K562 (cell line): ENCODE results near the gene C3orf80. TPM values are rescaled to one million over a fixed set of nuclear protein-coding genes. Genes with fewer than 3 reads are reported as not detected.

Source experiments
- ATAC-seq: fragments of 200-7000 bp; cut with Tn5 transposase; 3 replicates; pipeline ENCODE4 v1.9.1; 2020; ENCODE audit warnings: moderate library complexity
- BruUV-seq: library from RNA; stranded (reverse); fragments of 400-500 nt; replicated peaks from 2 replicates; lab custom pipeline; 2021; lab: Mats Ljungman, UMichigan
- CTCF ChIA-PET: fragments of 300-600 bp; formaldehyde crosslinking; extraction: SDS; loops from one replicate; lab custom pipeline; 2021; ENCODE audit warnings: low intra/inter-chr PET ratio; lab: Yijun Ruan, JAX
- POLR2A ChIA-PET: fragments of 300-600, 350-650 bp; sonication (Branson Sonifier 250); formaldehyde crosslinking; extraction: SDS; loops from one replicate; lab custom pipeline; 2021; ENCODE audit warnings: antibody characterized with exemption, inconsistent platforms; lab: Yijun Ruan, JAX
- DNase-seq, 4 experiments: peaks; one replicate each; pipeline versions ENCODE4 v3.0.0 to v3.0.0-alpha.2; 2011 to 2018; ENCODE audit warnings: low spot score in 3 of 4, mixed read lengths in 3 of 4; ENCODE audit errors: extremely low read depth in 1 of 4
- FAIRE-seq: peaks from 2 replicates; lab custom pipeline; 2011; peaks lifted over from hg19 to GRCh38; lab: Jason Lieb, UNC
- H2AFZ ChIP-seq: 2 replicates; pipeline ENCODE4 v1.6.0; 2011; ENCODE audit warnings: low read depth, low read length, control low read depth, inconsistent platforms
- H3K27ac ChIP-seq: fragments of 200-600 bp; 3 replicates; pipeline ENCODE4 v1.8.0; 2011; ENCODE audit warnings: low read depth, mild to moderate bottlenecking, control low read depth, inconsistent platforms, low read length, moderate library complexity, mixed read lengths; ENCODE audit errors: extremely low read depth
- H3K27me3 ChIP-seq, 2 experiments: fragments of 300-600 bp in 1 of 2; 2 replicates in 1 of 2; 3 replicates in 1 of 2; pipeline versions ENCODE4 v1.6.0 to v1.8.0; 2011; ENCODE audit warnings: inconsistent platforms in 2 of 2, low read length in 2 of 2, mild to moderate bottlenecking in 1 of 2, mixed read lengths in 1 of 2, moderate library complexity in 1 of 2; ENCODE audit not compliant: control insufficient read depth in 2 of 2, insufficient read depth in 2 of 2
- H3K36me3 ChIP-seq: fragments of 300-600 bp; 3 replicates; pipeline ENCODE4 v1.8.0; 2011; ENCODE audit warnings: mild to moderate bottlenecking, low read length, inconsistent platforms; ENCODE audit not compliant: control insufficient read depth, insufficient read depth
- H3K4me1 ChIP-seq, 2 experiments: fragments of 200-600 bp in 1 of 2; replicated peaks in 1 of 2; 2 replicates in 1 of 2; 3 replicates in 1 of 2; pipeline versions ENCODE4 v1.5.1 to v1.8.0; 2011; ENCODE audit warnings: inconsistent platforms in 2 of 2, low read length in 2 of 2, mild to moderate bottlenecking in 1 of 2, mixed read lengths in 1 of 2, moderate library complexity in 1 of 2; ENCODE audit not compliant: control insufficient read depth in 2 of 2, insufficient read depth in 2 of 2
- H3K4me2 ChIP-seq: 2 replicates; pipeline ENCODE4 v1.6.1; 2011; ENCODE audit warnings: low read length, control low read depth, inconsistent platforms, mixed read lengths; ENCODE audit not compliant: insufficient read depth
- H3K4me3 ChIP-seq: fragments of 200-600 bp; sonication (generic), shearing (Covaris generic); 2 replicates; pipeline ENCODE4 v1.5.1; 2016; ENCODE audit warnings: control low read depth, inconsistent platforms
- H3K79me2 ChIP-seq: fragments of 200-600 bp; 3 replicates; pipeline ENCODE4 v1.8.0; 2011; ENCODE audit warnings: low read length, inconsistent platforms; ENCODE audit not compliant: control insufficient read depth, insufficient read depth
- H3K9ac ChIP-seq, 2 experiments: 2 replicates each; pipeline versions ENCODE4 v1.6.0 to v1.6.1; 2011; ENCODE audit warnings: low read depth in 2 of 2, low read length in 2 of 2, control low read depth in 1 of 2, inconsistent platforms in 1 of 2, mild to moderate bottlenecking in 1 of 2, mixed read lengths in 1 of 2; ENCODE audit not compliant: insufficient read depth in 1 of 2
- H3K9me1 ChIP-seq: one replicate; pipeline ENCODE4 v1.6.0; 2011; ENCODE audit warnings: inconsistent platforms, mild to moderate bottlenecking, low read length, moderate library complexity; ENCODE audit not compliant: control insufficient read depth, insufficient read depth
- H3K9me3 ChIP-seq: replicated peaks from 2 replicates; pipeline ENCODE4 v1.5.1; 2011; ENCODE audit warnings: low read depth, low read length, inconsistent platforms; ENCODE audit not compliant: control insufficient read depth, insufficient read depth
- H4K20me1 ChIP-seq: replicated peaks from 2 replicates; pipeline ENCODE4 v1.6.1; 2011; ENCODE audit warnings: low read length, inconsistent platforms, mixed read lengths; ENCODE audit not compliant: control insufficient read depth, insufficient read depth
- FUS ChIP-seq: fragments of 200-400 bp; formaldehyde crosslinking; optimal IDR thresholded peaks from 2 replicates; pipeline ENCODE3; 2017; ENCODE audit warnings: low read depth, low read length
- ZC3H4 ChIP-seq: sonication (generic); formaldehyde crosslinking; IDR thresholded peaks from 2 replicates; pipeline ENCODE4 v1.9.0; 2021; ENCODE audit warnings: missing genetic modification reagents, borderline replicate concordance
- WGBS: fragments of 100-300 bp; shearing (Covaris generic); methylation state at CpG from one replicate; pipeline ENCODE4 v1.1.6; 2016; ENCODE audit warnings: low coverage, mixed read lengths; ENCODE audit not compliant: insufficient coverage; ENCODE audit errors: missing lambda C conversion rate; 5-methylcytosine and 5-hydroxymethylcytosine counted together
- in situ Hi-C: fragments of 300-500 bp; cut with MboI; formaldehyde crosslinking; loops from 4 replicates; pipeline ENCODE4 v1.15.0; 2018; ENCODE audit warnings: inconsistent platforms, mixed read lengths
- intact Hi-C: fragments of 100-400 bp; cut with micrococcal nuclease; formaldehyde crosslinking; loops from 2 replicates; pipeline ENCODE4 v1.14.2; 2022
- polyA plus RNA-seq, 8 experiments: library from polyadenylated mRNA; depleted of rRNA in 4 of 8; stranded (reverse) in 5 of 8; unstranded in 3 of 8; fragments of >200 nt; fragmentation: Nextera tagmentation in 2 of 8; fragmentation: Illumina TruSeq in 1 of 8; extraction: Ambion mirVana in 2 of 8; extraction: Trizol in 1 of 8; gene quantifications; 2 replicates each; pipeline versions ENCODE4 v1.2.1 to v1.2.3, GENCODE V29; 2011 to 2014; ENCODE audit warnings: inconsistent platforms in 1 of 8, missing spikeins in 1 of 8
- total RNA-seq, 7 experiments: library from RNA; depleted of rRNA in 6 of 7; stranded (reverse); fragments of >200 nt in 6 of 7; fragmentation: Illumina TruSeq in 2 of 7; extraction: Trizol in 2 of 7; gene quantifications; 2 replicates each; pipeline versions ENCODE4 v1.2.1 to v1.2.3, GENCODE V29; 2011 to 2021; ENCODE audit warnings: low replicate concordance in 1 of 7
- TF ChIP-seq, protein P1 (sequence below): fragments of 250-450 bp; sonication (Bioruptor Pico); IDR thresholded peaks from 2 replicates; pipeline ENCODE4 v1.9.0; 2021; ENCODE audit warnings: mild to moderate bottlenecking, inconsistent platforms

Gene C3orf80
- total and polyA plus RNA-seq, 9 of the 15 experiments (the other 6 are each of a cell fraction or from before 2014, with no cell fraction given): 0.03 to 0.75 (median 0.07) TPM

DNA sequence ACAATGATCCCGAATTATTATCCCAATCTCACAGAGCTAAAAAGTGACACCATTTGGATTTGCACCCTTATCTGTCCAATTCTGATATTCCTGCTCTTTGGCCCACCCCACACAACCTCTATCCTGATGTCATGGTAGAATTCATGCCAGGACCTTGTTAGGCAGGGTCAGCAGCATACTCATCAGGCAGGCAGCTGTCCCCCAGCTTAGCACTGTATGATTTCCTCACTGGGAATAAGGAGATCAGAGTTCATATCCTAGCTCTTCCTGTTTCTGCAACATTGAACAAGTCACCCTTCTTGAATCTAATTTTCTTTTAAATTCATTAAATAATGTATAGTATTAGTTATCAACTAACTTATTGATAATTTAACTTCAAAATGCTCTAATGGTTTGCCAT is 12.0 kb upstream of the C3orf80 start:
- H3K4me1 ChIP-seq: no peaks in the 10 kb centered on the region
- ATAC-seq: no peak
- no peaks in the 10 kb centered on the region for H3K79me2 ChIP-seq
- WGBS: 5% methylated on average over 1 of the region's 1 CpG
- intact Hi-C loops (no loop called here), in situ Hi-C loops (loop anchor here (25.0 kb wide), 1 partner anchor 1024 kb away; no protein-coding TSS in a partner anchor)
- H3K9ac ChIP-seq: no peak overlapping the region
- H2AFZ ChIP-seq: no peak overlapping the region
- no peak for FAIRE-seq
- H4K20me1 ChIP-seq: no peaks in the 10 kb centered on the region
- peaks cover 6 to 12% of the 10 kb centered on the region in 2 experiments; a peak in 4 of 5 replicates for H3K27me3 ChIP-seq
- CTCF ChIA-PET: no interaction called here
- DNase-seq: no peak
- POLR2A ChIA-PET: interaction anchor here (1.2 kb wide), 1 partner anchor 10 kb away, joined by 3 read pairs; no protein-coding TSS in a partner anchor
- no peaks in the 10 kb centered on the region for H3K9me3 ChIP-seq
- no peaks in the 10 kb centered on the region for H3K9me1 ChIP-seq
- H3K4me2 ChIP-seq: no peak overlapping the region
- no peak overlapping the region for H3K27ac ChIP-seq
- no TSS peak for BruUV-seq
- no peaks in the 10 kb centered on the region for H3K36me3 ChIP-seq
- no peak overlapping the region for H3K4me3 ChIP-seq
- no peak for TF ChIP-seq ZC3H4 (CRISPR knock-in tag)
- TF ChIP-seq, protein P1, sequence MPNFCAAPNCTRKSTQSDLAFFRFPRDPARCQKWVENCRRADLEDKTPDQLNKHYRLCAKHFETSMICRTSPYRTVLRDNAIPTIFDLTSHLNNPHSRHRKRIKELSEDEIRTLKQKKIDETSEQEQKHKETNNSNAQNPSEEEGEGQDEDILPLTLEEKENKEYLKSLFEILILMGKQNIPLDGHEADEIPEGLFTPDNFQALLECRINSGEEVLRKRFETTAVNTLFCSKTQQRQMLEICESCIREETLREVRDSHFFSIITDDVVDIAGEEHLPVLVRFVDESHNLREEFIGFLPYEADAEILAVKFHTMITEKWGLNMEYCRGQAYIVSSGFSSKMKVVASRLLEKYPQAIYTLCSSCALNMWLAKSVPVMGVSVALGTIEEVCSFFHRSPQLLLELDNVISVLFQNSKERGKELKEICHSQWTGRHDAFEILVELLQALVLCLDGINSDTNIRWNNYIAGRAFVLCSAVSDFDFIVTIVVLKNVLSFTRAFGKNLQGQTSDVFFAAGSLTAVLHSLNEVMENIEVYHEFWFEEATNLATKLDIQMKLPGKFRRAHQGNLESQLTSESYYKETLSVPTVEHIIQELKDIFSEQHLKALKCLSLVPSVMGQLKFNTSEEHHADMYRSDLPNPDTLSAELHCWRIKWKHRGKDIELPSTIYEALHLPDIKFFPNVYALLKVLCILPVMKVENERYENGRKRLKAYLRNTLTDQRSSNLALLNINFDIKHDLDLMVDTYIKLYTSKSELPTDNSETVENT (CRISPR knock-in tag): no peak
- no peak for TF ChIP-seq FUS
